Testis (tissue), 2 donors: Measurements from ENCODE around the gene CNDP1.

Source experiments
- CTCF ChIP-seq, 3 experiments: fragments of 450-650 bp in 2 of 3; fragments of 200-600 bp in 1 of 3; sonication (generic) in 1 of 3; IDR thresholded peaks; one replicate each; pipeline ENCODE4 v1.5.1; 2016 to 2019; ENCODE audit warnings: antibody characterized with exemption in 3 of 3, mild to moderate bottlenecking in 2 of 3, moderate library complexity in 1 of 3
- POLR2A ChIP-seq: fragments of 450-650 bp; IDR thresholded peaks from one replicate; pipeline ENCODE4 v1.6.1; 2017; ENCODE audit warnings: antibody characterized with exemption, mild to moderate bottlenecking, moderate library complexity

GRCh38 chr18:74547860-74548259, 13.6 kb downstream of the CNDP1 start:
- TF ChIP-seq CTCF (IDR thresholded peaks at IDR 0.05), result no peak
- TF ChIP-seq POLR2A, result no peak
